Prostate gland (tissue), 2 donors: ENCODE results near the gene XG. TPM values are rescaled to one million over a fixed set of nuclear protein-coding genes. Genes with fewer than 3 reads are reported as not detected.
"Not testable (repeated sequence)": the region's sequence is repeated elsewhere in the genome, so short reads cannot be mapped to it uniquely, and the experiment has no call there.

Experiments
- DNase-seq: peaks from one replicate; pipeline ENCODE4 v3.0.0-alpha.2; 2019; ENCODE audit warnings: low spot score
- H3K27ac ChIP-seq, 2 donors: fragments of 200-600 bp; sonication (generic); 2 replicates each; pipeline ENCODE4 v1.5.1; 2017 to 2019
- H3K27me3 ChIP-seq: fragments of 200-600 bp; sonication (generic); replicated peaks from 2 replicates; pipeline ENCODE4 v1.5.1; 2019; ENCODE audit not compliant: insufficient read depth
- H3K36me3 ChIP-seq, 2 donors: fragments of 200-600 bp; sonication (generic); 1 replicate in 1 of 2; 2 replicates in 1 of 2; pipeline versions ENCODE4 v1.5.1 to v1.8.1; 2017 to 2019
- H3K4me1 ChIP-seq: fragments of 200-600 bp; sonication (generic); replicated peaks from 2 replicates; pipeline ENCODE4 v1.5.1; 2019
- H3K4me3 ChIP-seq, 2 donors: fragments of 200-600 bp; sonication (generic); 2 replicates each; pipeline ENCODE4 v1.5.1; 2017 to 2019
- H3K9me3 ChIP-seq: fragments of 200-600 bp; sonication (generic); 2 replicates; pipeline ENCODE4 v1.5.1; 2017
- CTCF ChIP-seq, 4 experiments: fragments of 200-600 bp in 2 of 4; fragments of 450-650 bp in 2 of 4; sonication (generic) in 2 of 4; IDR thresholded peaks; 1 replicate in 3 of 4; 2 replicates in 1 of 4; pipeline ENCODE4 v1.5.1; 2016 to 2019; ENCODE audit warnings: antibody characterized with exemption in 4 of 4, mild to moderate bottlenecking in 2 of 4, moderate library complexity in 2 of 4
- POLR2A ChIP-seq: fragments of 450-650 bp; IDR thresholded peaks from one replicate; pipeline ENCODE4 v1.6.1; 2016; ENCODE audit warnings: antibody characterized with exemption, mild to moderate bottlenecking
- POLR2AphosphoS5 ChIP-seq: sonication (generic); formaldehyde crosslinking; IDR thresholded peaks from one replicate; pipeline ENCODE4 v1.6.1; 2017; ENCODE audit warnings: antibody characterized with exemption
- WGBS: methylation state at CpG from one replicate; pipeline ENCODE4 v1.1.5; 2018; 5-methylcytosine and 5-hydroxymethylcytosine counted together
- intact Hi-C: fragments of 100-400 bp; cut with DNase I; formaldehyde crosslinking; loops from one replicate; pipeline ENCODE4 v1.14.2; 2022
- total RNA-seq, 2 donors: library from RNA; depleted of rRNA; stranded (reverse); fragments of >200 nt; gene quantifications; one replicate each; pipeline ENCODE4 v1.1.0, GENCODE V29; 2016

The XG gene
- total RNA-seq, 2 donors from 2014 or later, result 2.5 to 6.9 TPM

DNA sequence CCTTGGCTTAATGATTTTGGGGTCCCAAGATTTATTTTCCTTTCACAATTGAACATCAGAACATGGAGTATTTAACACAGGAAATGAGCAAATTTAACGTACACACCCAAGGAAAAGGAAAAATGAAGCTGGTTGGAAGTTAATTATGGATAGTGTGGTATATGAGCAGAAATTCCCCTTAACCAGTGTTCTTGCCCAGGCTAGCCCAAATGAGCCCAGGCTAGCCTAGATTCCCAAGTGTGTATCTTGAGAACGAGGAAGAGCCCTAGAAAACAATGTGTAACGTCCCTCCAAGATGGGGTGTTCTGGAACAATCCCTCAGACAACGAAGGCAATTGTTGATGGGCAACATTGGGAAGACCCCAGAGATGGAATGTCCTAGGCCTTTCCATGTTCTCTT lies 33.7 kb downstream of the XG start:
- no peaks in the 10 kb centered on the region for H3K36me3 ChIP-seq
- intact Hi-C loops, result no loop called here
- WGBS, result 73% methylated on average over 4 of the region's 4 CpGs
- H3K27me3 ChIP-seq, result no peaks in the 10 kb centered on the region
- H3K27ac ChIP-seq, result no peak overlapping the region
- no peak for TF ChIP-seq CTCF (IDR thresholded peaks at IDR 0.05)
- TF ChIP-seq POLR2A, result no peak
- no peak for TF ChIP-seq POLR2AphosphoS5
- no peaks in the 10 kb centered on the region for H3K4me1 ChIP-seq
- no peak for DNase-seq
- H3K9me3 ChIP-seq, result no peaks in the 10 kb centered on the region
- H3K4me3 ChIP-seq, result no peak overlapping the region

DNA sequence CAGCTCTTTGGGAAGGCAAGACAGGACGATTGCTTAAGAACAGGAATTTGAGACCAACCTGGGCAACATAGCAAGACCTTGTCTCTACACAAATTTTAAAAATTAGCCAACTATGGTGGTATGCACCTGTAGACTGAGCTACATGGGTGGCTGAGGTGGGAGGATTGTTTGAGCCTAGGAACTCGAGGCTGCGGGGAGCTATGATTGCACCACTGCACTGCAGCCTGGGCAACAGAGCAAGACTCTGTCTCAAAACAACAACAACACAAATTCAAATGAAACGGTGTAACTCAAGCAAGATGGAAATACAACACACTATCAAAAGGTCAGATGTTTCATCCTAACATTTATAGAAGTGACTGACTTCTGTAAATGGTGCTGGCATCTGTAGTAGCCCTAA lies 37.1 kb downstream of the XG start:
- no peaks in the 10 kb centered on the region for H3K36me3 ChIP-seq
- no peak overlapping the region for H3K4me3 ChIP-seq
- no peaks in the 10 kb centered on the region for H3K9me3 ChIP-seq
- intact Hi-C loops, result no loop called here
- no peak for DNase-seq
- no peaks in the 10 kb centered on the region for H3K27me3 ChIP-seq
- H3K4me1 ChIP-seq, result no peaks in the 10 kb centered on the region
- H3K27ac ChIP-seq, result no peak overlapping the region
- WGBS, result 80% methylated on average over 4 of the region's 4 CpGs
- no peak for TF ChIP-seq POLR2AphosphoS5

DNA sequence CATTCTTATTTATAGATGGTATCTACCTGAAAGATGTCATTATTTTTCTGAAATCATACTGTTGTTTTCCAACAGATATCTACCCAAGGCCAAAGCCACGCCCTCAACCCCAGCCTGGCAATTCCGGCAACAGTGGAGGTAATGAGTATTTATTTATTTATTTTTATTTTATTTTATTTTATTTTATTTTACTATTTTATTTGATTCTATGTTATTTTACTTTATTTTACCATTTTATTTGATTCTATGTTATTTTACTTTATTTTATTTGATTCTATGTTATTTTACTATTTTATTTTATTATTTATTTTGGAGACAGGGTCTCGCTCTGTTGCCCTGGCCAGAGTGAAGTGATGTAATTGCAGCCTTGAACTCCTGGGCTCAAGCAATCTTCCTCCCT lies 37.7 kb downstream of the XG start:
- WGBS, result 96% methylated on average over 3 of the region's 3 CpGs
- Histone ChIP-seq H3K27me3 (no peaks in the 10 kb centered on the region), H3K9me3 (no peaks in the 10 kb centered on the region), H3K36me3 (no peaks in the 10 kb centered on the region), H3K4me3 (no peak overlapping the region), H3K4me1 (no peaks in the 10 kb centered on the region), H3K27ac (no peak overlapping the region)
- DNase-seq, result no peak
- intact Hi-C loops, result no loop called here
- TF ChIP-seq CTCF (IDR thresholded peaks at IDR 0.05), result no peak
- no peak for TF ChIP-seq POLR2AphosphoS5
- TF ChIP-seq POLR2A, result no peak

DNA sequence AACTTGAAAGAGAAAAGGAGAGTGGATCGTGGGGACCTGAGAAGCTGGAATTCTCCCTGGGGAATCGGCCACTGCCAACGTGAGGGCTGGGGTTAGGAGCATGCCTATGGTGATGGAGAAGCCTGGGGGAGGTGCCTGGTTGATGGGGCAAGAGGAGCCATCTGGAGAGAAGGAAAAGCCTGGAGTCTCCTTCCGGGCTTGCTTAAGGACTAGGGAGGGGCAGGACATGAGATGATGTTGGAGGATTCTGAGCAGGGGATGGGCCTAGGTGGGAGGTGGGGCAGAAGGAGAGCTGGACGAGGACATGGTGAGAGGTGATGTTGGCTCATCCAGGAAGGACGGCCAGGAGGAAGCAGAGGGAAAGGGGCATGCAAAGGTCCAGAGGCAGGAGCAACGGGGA lies 41.9 kb downstream of the XG start:
- no peak for DNase-seq
- intact Hi-C loops, result no loop called here
- 84% methylated on average over 7 of the region's 7 CpGs for WGBS
- Histone ChIP-seq H3K4me1 (no peaks in the 10 kb centered on the region), H3K36me3 (no peaks in the 10 kb centered on the region), H3K4me3 (no peak overlapping the region), H3K27ac (no peak overlapping the region), H3K9me3 (no peaks in the 10 kb centered on the region), H3K27me3 (no peaks in the 10 kb centered on the region)
- no peak for TF ChIP-seq POLR2A
- TF ChIP-seq CTCF (IDR thresholded peaks at IDR 0.05), result no peak
- no peak for TF ChIP-seq POLR2AphosphoS5

DNA sequence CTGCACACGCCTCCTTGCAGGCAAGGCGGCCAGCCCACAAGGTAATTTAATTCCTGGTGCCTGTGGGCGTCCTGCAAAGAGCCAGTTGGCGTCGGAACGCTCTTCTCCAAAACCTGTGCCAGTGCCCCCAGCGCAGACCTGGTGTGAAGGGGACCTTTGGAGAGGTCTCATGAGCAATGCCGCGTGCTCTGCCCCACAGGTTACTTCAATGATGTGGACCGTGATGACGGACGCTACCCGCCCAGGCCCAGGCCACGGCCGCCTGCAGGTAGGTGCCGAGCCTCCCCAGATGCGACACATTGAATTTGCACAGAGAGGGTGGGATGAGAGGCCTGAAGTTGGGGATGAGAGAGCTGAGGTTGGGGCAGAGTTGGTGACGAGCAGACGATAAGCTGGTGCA lies 42.5 kb downstream of the XG start:
- no peak for DNase-seq
- H3K27me3 ChIP-seq, result no peaks in the 10 kb centered on the region
- no peaks in the 10 kb centered on the region for H3K36me3 ChIP-seq
- intact Hi-C loops, result no loop called here
- H3K4me3 ChIP-seq, result no peak overlapping the region
- 96% methylated on average over 10 of the region's 19 CpGs for WGBS
- H3K9me3 ChIP-seq, result no peaks in the 10 kb centered on the region
- TF ChIP-seq POLR2A (no peak), CTCF (IDR thresholded peaks at IDR 0.05) (no peak), POLR2AphosphoS5 (no peak)
- H3K27ac ChIP-seq, result no peak overlapping the region
- H3K4me1 ChIP-seq, result no peaks in the 10 kb centered on the region

GRCh38 chrX:2796808-2797207 lies 45.0 kb downstream of the XG start:
- 69% methylated on average over 15 of the region's 15 CpGs for WGBS
- H3K4me1 ChIP-seq, intact Hi-C loops, H3K4me3 ChIP-seq, H3K9me3 ChIP-seq, DNase-seq, H3K27me3 ChIP-seq, H3K36me3 ChIP-seq, H3K27ac ChIP-seq: not testable (repeated sequence)
